ENCODE results near the gene ZNF189.

GRCh38 chr9:101457003-101457402 lies 58.4 kb downstream of the ZNF189 start:
- TF ChIP-seq CTCF (IDR thresholded peaks at IDR 0.05; ENCODE audit: low read depth, low read length), result no peak
- TF ChIP-seq POLR2A (IDR thresholded peaks at IDR 0.05; ENCODE audit: extremely low read depth, insufficient read length), result no peak
- TF ChIP-seq MAX (IDR thresholded peaks at IDR 0.05; ENCODE audit: low read depth, low read length), result no peak
